DND-41 (cell line): Measurements from ENCODE around the gene NDRG4.

Experiments
- ATAC-seq: fragments of 200-7000 bp; cut with Tn5 transposase; 3 replicates; pipeline ENCODE4 v1.9.1; 2021; ENCODE audit warnings: low read depth; ENCODE audit not compliant: insufficient read depth
- DNase-seq: peaks from one replicate; pipeline ENCODE4 v3.0.0-alpha.2; 2020
- H2AFZ ChIP-seq: 2 replicates; pipeline ENCODE4 v1.6.0; 2012; ENCODE audit warnings: low read depth, low read length
- H3K27ac ChIP-seq: 2 replicates; pipeline ENCODE4 v1.5.1; 2012; ENCODE audit warnings: low read length, inconsistent platforms
- H3K27me3 ChIP-seq: fragments of 200-600 bp; sonication (generic); 2 replicates; pipeline ENCODE4 v1.6.0; 2012; ENCODE audit warnings: low read length, mild to moderate bottlenecking, inconsistent platforms; ENCODE audit not compliant: insufficient read depth, poor library complexity
- H3K36me3 ChIP-seq: 2 replicates; pipeline ENCODE4 v1.5.1; 2012; ENCODE audit warnings: low read length, inconsistent platforms; ENCODE audit not compliant: insufficient read depth
- H3K4me1 ChIP-seq: 2 replicates; pipeline ENCODE4 v1.5.1; 2012; ENCODE audit warnings: mild to moderate bottlenecking, low read length; ENCODE audit not compliant: insufficient read depth
- H3K4me2 ChIP-seq: 2 replicates; pipeline ENCODE4 v1.6.0; 2012; ENCODE audit warnings: mild to moderate bottlenecking, moderate library complexity, low read length, inconsistent platforms; ENCODE audit not compliant: insufficient read depth
- H3K4me3 ChIP-seq, 2 experiments: fragments of 200-600 bp in 1 of 2; shearing (Covaris generic) in 1 of 2; 2 replicates each; pipeline ENCODE4 v1.5.1; 2012 to 2016; ENCODE audit warnings: inconsistent platforms in 2 of 2, low read length in 2 of 2, mild to moderate bottlenecking in 2 of 2, low read depth in 1 of 2, moderate library complexity in 1 of 2
- H3K79me2 ChIP-seq: 2 replicates; pipeline ENCODE4 v1.6.0; 2012; ENCODE audit warnings: low read length, inconsistent platforms; ENCODE audit not compliant: insufficient read depth
- H3K9ac ChIP-seq: 2 replicates; pipeline ENCODE4 v1.6.0; 2012; ENCODE audit warnings: low read depth, mild to moderate bottlenecking, inconsistent platforms, low read length, moderate library complexity
- H3K9me3 ChIP-seq: 2 replicates; pipeline ENCODE4 v1.5.1; 2012; ENCODE audit warnings: low read length, moderate library complexity, mild to moderate bottlenecking, inconsistent platforms; ENCODE audit not compliant: insufficient read depth, severe bottlenecking
- H4K20me1 ChIP-seq: 2 replicates; pipeline ENCODE4 v1.6.0; 2012; ENCODE audit warnings: low read length; ENCODE audit not compliant: insufficient read depth
- EZH2 ChIP-seq: IDR thresholded peaks from 3 replicates; pipeline ENCODE4 v1.6.1; 2012; ENCODE audit warnings: borderline replicate concordance, low read depth, mild to moderate bottlenecking, moderate library complexity, low read length, inconsistent platforms; ENCODE audit not compliant: severe bottlenecking
- TF ChIP-seq, protein P1 (sequence below): IDR thresholded peaks from 2 replicates; pipeline ENCODE4 v1.5.1; 2012; ENCODE audit warnings: borderline replicate concordance, low read length, moderate library complexity, mild to moderate bottlenecking; ENCODE audit not compliant: poor library complexity, severe bottlenecking; ENCODE audit errors: extremely low read depth

Gene NDRG4

DNA sequence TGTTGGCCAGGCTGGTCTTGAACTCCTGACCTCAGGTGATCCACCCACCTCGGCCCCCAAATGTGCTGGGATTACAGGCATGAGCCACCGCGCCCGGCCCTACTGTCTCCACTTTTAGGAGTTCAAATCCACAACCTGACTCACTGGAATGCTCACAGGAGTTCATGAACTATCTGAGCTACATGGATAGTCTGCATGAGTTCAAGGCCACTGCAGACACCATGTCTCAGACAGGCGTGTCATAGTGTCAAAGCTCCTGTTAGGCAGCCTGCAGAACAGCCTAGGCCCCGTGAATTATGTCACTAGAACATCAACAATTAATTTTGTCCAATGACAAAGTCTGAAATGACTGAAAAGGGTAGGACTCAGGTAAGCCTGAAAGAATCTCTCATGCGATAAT is 38.3 kb upstream of the NDRG4 start:
- Histone ChIP-seq H3K36me3 (no peaks in the 10 kb centered on the region), H3K27ac (no peak overlapping the region), H3K4me3 (no peak overlapping the region), H4K20me1 (no peaks in the 10 kb centered on the region), H3K79me2 (no peaks in the 10 kb centered on the region), H3K9ac (no peak overlapping the region), H2AFZ (no peak overlapping the region), H3K4me1 (no peaks in the 10 kb centered on the region), H3K4me2 (no peak overlapping the region), H3K27me3 (no peaks in the 10 kb centered on the region), H3K9me3 (no peaks in the 10 kb centered on the region)
- ATAC-seq (no peak), DNase-seq (no peak)
- TF ChIP-seq, protein P1, sequence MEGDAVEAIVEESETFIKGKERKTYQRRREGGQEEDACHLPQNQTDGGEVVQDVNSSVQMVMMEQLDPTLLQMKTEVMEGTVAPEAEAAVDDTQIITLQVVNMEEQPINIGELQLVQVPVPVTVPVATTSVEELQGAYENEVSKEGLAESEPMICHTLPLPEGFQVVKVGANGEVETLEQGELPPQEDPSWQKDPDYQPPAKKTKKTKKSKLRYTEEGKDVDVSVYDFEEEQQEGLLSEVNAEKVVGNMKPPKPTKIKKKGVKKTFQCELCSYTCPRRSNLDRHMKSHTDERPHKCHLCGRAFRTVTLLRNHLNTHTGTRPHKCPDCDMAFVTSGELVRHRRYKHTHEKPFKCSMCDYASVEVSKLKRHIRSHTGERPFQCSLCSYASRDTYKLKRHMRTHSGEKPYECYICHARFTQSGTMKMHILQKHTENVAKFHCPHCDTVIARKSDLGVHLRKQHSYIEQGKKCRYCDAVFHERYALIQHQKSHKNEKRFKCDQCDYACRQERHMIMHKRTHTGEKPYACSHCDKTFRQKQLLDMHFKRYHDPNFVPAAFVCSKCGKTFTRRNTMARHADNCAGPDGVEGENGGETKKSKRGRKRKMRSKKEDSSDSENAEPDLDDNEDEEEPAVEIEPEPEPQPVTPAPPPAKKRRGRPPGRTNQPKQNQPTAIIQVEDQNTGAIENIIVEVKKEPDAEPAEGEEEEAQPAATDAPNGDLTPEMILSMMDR: no peak
- TF ChIP-seq EZH2: no peak

DNA sequence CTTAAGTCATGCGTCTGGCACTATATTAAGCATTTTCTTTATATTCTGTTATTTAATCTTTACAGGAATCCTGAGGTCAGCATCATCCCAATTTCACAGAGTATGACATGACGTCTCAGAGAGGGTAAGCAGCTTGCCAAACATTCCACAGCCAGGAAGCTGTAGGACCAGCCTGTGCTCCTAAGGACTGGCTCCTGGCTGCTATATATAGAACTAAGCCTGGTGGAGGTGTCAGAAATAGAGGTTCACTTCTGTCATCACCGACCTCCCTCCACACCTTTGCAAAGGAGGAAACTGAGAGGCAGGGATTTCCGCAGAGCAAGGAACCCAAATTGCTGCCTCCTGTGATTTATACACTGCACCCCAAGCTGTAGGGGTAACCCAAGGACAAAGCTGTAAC is 37.9 kb upstream of the NDRG4 start:
- ATAC-seq: no peak
- Histone ChIP-seq H3K9me3 (no peaks in the 10 kb centered on the region), H3K9ac (no peak overlapping the region), H3K27ac (no peak overlapping the region), H3K79me2 (no peaks in the 10 kb centered on the region), H3K4me3 (no peak overlapping the region), H3K4me2 (no peak overlapping the region), H3K27me3 (no peaks in the 10 kb centered on the region), H3K4me1 (no peaks in the 10 kb centered on the region), H2AFZ (no peak overlapping the region), H3K36me3 (no peaks in the 10 kb centered on the region), H4K20me1 (no peaks in the 10 kb centered on the region)
- no peak for DNase-seq
- TF ChIP-seq, protein P1: no peak
- no peak for TF ChIP-seq EZH2

DNA sequence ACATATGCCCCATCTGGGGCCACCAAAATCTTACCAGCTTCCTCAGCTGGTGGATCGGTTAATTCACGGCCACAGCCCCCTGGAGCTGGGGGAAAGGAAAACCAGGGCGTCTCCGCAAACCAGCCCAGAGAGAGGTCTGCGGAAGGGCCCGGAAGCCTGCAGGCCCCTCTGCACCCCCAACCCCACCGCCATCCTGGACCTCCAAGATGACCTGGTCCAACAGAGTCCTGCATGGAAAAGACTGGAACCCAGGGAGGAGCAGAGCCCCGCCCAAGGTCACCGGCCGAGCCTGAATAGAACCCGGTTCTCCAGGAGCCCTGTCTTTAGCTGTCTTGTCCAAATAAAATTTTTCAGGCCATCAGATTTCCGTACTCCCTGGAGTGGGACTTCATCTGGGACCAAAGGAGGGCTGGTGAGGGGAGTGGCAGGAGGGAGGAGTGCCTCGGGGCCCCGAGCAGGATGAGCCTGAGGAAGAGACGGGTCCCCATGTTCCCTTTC is 37.4 kb upstream of the NDRG4 start:
- Histone ChIP-seq H3K4me3 (no peak overlapping the region), H3K79me2 (no peaks in the 10 kb centered on the region), H3K9me3 (no peaks in the 10 kb centered on the region), H3K27me3 (no peaks in the 10 kb centered on the region), H3K4me2 (no peak overlapping the region), H3K9ac (no peak overlapping the region), H4K20me1 (no peaks in the 10 kb centered on the region), H3K36me3 (no peaks in the 10 kb centered on the region), H3K4me1 (no peaks in the 10 kb centered on the region), H2AFZ (no peak overlapping the region), H3K27ac (no peak overlapping the region)
- no peak for ATAC-seq
- TF ChIP-seq, protein P1: no peak
- TF ChIP-seq EZH2: no peak
- no peak for DNase-seq
